HG02970 (cell line): ENCODE results near the gene MACC1.

Experiments used
- ATAC-seq: cut with Tn5 transposase; IDR thresholded peaks from one replicate; pipeline ENCODE4 v1.9.1; 2021; ENCODE audit warnings: mild to moderate bottlenecking, moderate library complexity, moderate number of reproducible peaks; ENCODE audit not compliant: unreplicated experiment, low FRiP score

MACC1 gene

DNA sequence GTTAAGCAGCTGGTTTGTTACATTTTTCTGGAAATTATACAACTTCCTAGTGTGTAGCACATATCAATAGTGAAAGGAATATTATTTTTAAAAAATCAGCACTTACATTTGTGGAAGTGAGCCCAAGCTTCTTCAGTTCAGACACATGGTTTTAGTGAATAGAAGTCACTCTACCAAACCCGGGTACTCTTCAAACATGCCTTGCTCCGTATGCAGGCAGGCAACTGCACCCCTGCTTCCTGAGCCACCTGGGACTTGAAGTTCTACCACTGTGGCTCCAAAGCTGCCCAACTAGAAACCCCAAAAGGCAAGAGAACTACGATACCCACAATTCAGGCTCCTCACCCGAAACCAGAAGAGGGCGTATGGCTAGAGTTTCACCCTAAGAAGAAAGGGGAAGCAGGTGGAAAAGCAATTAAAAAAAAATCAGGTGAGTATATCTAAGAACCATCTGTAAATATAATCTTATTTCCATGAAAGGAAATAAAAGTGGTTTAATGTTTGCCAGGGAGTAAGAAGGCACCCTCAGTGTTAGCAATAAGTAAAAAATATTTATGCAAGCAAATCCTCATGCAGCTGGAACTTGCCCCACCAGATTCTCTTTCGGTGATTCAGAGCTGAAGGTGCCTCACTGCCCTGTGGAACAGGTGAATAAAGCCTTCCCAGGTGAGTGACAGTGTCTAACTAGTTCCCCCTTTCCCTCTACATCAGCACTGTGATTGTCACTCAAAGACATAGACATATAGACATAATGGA is at the start of gene MACC1:
Gene MACC1, minus strand, starts transcription at position 192 of the 756 bp plus-strand sequence. CDS start 55,522 bp downstream, outside the sequence.
- peak; percentile 40 for ATAC-seq

GRCh38 chr7:20264623-20265022 is 47.4 kb upstream of the MACC1 start:
- no peak for ATAC-seq

DNA sequence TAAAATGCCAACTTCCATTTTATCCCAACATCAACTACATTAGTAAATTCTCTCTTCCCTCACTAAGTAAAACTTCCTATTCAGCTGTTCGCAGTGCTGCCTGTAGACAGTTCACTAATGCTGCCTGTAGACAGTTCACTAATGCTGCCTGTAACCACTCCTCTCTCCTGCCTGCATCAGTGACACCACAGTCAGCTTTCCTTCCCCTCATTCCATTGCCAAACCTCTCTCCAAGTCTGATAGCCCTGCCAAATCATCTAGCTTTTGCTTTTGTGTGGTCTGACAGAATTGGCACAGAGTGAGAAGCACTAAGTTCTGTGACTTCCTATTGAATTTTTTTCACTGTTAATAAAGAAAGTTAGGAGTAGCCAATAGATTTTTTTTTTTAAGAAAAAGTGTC is 43.0 kb upstream of the MACC1 start:
- ATAC-seq = no peak

GRCh38 chr7:20257212-20257611 is 40.0 kb upstream of the MACC1 start:
- no peak for ATAC-seq

DNA sequence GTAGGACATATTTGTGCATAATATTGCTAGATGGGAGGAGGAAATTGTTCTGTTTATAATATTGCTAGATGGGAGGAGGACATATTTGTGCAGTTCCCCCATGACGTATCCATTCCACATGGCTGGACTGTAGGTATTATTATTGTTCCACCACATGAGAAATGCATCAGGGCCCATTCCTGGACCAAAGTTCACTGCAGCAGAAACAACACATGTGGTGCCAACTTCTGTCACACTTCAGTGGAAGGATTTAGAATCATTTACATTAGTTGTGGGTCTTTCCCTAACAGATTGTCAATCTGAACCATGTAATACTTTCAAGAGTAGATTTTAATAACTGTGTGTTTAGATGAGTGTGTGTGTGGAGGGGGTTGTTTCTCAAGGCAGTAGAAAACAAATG is 32.7 kb upstream of the MACC1 start:
- ATAC-seq = no peak

DNA sequence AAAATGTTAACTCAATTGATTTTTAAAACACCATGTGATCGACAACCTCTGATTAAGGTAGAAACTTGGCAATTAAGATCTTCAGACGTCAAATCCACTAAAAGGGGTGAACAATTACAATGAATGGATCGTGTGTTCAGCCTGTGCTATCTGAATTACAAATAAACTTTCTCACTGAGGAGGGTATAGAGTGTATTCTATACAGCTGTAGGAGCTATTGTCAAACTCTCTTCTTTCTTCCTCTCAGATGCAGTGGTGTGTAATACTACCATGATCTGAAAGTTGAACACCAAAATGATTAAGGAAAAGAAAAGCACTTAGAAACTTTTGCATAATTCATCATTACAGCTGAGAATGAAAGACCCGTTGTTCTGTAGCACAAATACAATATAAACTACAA is 32.2 kb upstream of the MACC1 start:
- no peak for ATAC-seq

DNA sequence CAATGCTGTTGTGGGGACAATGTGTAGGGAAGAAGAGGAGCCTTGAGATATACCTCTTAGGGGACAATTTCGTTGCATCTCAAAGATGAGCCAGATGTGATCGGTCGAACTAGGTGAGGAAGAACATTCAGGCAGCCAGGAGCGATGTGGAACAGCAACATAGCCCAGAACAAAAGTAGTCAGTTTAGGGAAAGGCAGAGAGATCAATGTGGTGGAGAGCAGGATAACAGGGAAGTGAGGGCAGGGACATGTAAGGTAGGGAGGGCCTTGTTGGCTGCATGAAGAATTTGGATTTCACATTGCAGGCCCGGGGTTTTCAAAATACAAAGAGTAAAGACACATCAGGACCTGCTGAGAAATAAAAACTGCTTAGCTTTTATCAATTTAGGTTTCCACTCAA is 29.1 kb upstream of the MACC1 start:
- ATAC-seq = no peak

- no peak for ATAC-seq
These were observed 27.3 kb upstream of the MACC1 start for GRCh38 chr7:20244334-20245120.

GRCh38 chr7:20241911-20242261 is 24.7 kb upstream of the MACC1 start:
- ATAC-seq = no peak

DNA sequence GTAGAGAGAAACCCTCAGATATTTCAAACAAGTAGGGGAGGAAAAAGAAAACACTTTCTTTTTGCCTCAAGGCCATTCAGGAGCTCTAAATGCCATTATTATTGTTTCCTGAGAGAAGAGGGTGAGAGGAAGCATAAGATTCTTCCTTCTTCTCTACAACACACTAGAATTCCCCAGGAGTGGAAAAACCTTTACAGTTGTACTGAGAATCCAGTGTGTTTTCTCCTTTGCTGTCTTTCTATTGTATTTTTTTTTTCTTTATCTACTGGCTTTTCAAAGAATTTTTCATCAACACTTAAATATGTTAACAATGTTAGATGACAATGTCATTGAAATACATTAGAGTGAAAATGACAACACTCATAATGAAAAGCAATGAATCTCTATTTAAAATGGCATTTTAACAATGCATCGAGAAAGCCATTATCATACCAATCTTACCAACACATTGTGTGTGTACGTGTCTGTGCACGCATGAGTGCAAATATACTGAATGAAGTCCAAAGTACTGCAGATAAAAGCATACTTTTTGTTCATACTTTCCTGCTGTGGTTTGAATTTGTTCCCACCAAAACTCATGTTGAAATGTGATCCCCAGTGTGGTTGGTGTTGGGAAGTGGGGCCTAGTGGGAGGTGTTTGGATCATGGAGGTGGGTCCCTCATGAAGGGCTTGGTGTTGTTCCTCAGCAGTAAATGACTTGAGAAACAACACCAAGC is 24.2 kb upstream of the MACC1 start:
- no peak for ATAC-seq

DNA sequence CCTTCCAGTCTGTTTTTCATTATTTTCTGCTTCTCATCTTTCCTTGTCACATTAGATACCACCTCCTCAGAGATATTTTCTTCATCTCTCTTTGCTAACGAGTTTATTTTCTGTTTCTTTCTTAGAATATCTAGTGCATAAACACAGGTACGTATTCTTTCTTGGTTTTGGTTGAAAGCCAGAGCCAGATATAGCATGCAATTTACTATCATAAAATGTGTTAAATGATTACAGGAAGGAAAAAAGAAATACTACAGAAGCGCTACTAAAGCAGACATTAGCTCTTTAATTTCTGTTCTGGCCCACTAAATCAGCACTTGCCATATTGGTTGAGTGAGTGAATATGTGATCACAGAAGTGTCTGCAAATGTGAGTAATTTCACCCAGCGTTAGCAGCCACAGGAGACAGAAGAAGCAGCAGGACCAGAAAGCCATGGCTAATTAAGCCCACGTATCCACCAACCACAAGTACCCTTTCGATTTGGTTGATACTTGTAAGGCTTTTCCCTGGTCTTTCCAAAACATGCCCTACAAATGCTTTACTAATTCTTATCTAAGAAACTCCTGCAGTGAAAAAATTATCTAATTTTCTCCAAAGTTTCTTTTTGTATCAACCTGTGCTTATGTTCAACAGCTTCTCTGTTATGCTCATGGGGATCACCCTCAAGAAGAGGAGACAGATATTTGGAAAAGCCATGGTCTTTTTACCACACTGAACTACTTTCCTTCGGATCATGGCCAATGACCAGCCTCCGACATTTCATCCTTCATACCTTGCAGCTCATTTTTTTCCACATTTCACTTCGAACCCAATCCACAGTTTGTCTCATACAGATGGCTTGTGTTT is 23.1 kb upstream of the MACC1 start:
- no peak for ATAC-seq

DNA sequence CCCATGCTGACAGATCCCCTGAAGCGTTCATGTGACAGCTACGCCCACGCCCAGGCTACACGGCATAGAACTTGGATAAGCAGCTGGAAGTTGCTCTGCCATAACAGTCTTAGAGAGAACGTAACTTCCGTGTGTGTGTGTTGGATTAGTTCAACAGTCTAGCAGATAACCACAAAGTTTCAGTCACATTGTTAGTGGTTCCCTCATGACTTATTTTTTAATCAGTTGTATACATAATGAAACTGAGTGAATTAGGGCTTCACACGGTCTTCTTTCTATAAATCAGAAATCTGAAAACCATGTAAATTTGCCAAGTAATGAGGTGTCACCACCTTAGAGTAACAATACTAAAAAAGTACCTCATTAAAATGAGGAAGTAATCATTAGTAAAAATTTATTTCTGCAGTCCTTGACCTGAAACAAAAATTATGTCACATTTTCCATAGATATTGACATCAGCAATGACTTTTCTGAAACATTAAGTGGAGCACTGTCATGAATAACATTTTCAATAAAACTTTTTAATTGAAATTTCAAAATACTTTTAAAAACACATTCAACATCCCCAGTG is 21.7 kb upstream of the MACC1 start:
- ATAC-seq = peak; percentile 76

DNA sequence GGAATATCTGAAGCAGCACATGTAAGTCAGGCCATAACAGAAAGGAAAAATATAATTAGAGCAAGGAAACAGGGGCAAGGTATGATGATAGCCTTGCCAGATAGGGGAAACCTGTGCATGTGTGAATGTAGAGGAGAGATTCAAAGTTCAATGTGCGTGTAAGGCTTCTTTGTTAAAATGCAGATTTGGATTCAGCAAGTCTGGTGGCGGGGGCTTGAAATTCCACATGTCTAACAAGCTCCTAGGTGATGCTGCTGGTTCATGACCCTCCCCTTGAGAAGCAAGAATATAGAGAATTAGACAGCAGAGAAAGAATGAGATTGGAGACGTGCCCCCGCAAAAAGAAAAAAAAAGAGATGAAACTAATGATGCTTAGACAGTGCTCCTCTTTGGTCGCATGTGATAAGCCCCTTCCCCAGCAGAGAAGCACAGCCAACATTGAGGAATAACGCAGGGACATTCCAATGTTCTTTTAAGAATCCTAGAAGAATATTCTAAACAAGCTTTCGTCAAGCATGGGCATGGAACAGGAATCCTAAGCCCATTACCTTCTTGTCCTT is 21.1 kb upstream of the MACC1 start:
- no peak for ATAC-seq

DNA sequence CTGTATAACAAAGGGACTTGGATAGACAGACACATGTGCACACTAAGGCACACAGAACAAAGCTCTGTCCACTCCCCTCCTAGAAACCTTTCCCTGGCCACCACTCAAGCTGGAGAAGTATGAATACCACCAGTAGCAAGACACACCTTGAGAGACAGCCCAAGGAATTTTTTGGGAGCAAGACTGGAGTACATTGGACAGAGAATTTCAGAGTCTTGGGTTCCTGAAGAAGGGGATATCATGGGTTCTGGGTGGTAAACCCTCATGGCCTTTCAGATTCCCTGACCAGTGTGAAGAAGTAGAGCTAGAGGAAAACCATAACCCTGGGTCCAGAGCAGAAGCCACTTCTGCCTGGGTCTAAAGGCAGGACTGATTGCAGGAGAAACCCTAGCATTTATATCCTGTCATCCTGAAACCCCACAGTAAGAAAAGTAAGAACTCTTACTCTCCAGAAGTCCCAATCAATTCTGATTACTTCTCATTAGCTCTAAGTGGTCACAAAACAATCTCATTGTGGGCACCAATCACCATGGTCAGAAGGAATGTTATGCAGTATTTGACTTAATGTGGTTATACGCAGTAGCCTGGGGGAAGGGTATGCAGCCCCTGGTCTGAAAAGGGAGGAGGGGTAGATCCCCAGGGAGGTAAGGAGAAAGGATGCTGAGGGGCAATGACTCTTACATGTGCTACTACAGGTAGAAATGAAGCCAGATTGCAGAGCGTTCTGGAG is 20.4 kb upstream of the MACC1 start:
- no peak for ATAC-seq

DNA sequence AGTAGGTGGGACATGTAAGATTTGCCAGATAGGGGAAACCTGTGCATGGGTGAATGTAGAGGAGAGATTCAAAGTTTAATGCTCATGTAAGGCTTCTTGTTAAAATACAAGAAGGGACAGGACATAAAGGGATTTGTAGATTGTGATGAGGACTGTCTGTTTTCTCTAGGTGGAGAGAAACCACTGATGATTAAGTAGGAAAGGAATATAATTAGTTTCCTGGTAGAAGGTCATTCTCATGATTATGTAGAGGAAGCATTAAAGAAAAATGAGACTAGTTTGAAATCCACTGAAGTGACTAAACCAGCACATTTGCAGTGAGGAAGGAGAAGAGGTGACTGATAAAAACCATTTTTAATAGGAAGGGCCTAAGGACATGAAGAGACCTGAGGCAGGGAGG is 19.6 kb upstream of the MACC1 start:
- no peak for ATAC-seq

DNA sequence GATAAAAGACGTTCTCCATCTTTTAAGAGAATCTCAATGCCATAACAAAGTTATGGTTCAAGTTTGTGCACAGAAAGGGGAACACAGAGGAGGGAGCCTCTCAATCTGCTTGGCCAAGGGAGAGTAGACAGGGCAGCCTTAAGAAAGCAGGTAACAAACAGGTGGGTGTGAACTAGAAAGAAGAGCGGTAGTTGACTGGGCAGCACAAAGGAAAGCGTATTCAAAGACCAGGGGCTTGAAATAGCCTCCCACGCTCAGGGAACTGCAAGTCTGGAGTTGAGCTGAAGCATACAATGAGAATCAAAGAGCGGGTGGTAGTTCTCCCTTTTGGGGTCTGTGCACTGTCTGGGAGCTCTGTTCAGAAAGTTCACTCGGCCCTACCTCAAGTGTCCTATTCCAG is 18.9 kb upstream of the MACC1 start:
- ATAC-seq = no peak

DNA sequence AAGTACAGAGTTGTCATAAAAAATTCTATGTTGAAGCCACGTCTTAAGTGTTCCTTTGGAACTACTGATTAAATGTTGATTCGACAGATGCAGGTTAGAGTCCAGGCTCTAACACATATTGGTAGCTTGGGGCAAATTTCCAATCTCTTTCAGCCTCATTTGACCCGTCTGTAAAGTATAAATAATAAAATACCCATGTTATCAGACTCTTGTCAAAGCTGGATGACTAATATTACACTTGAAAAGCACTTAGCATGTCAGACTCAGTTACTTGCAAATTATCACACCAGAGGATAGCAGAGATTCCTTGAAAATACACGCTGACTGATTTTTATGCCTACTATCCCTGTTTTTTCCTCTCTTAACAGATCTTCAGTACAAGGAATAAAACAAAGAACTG is 18.1 kb upstream of the MACC1 start:
- no peak for ATAC-seq

GRCh38 chr7:20233362-20233761 is 16.2 kb upstream of the MACC1 start:
- no peak for ATAC-seq

DNA sequence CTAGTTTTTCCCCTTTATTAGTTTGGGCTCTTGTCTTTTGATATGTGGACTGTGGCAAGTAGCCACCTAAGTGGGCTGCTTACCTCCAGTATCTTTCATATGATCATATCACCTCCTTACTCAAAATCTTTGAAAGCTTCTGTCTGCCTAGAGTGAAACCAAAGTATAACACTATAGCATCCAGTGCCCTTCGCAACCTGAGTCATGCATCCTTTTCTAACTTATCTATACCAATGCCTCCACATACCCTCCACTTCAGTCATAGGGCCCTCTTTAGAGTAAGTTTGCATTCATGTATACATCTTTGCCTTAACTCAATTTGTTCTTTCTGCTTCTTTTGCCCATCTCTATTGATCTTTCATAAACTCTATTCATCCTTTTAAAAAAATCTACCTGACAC is 15.7 kb upstream of the MACC1 start:
- no peak for ATAC-seq
